Stromal cell of bone marrow (primary cell): ENCODE measurements around the gene RNF213.
"Not testable (repeated sequence)": the region's sequence is repeated elsewhere in the genome, so short reads cannot be mapped to it uniquely, and the experiment has no call there.

Experiments
- DNase-seq: peaks from one replicate; pipeline ENCODE4 v3.0.0-alpha.2; 2012; ENCODE audit warnings: low read depth

The RNF213 gene

GRCh38 chr17:80224683-80225082, 36.0 kb upstream of the RNF213 start:
- DNase-seq: no peak

GRCh38 chr17:80225230-80225629, 35.4 kb upstream of the RNF213 start:
- DNase-seq: no peak

GRCh38 chr17:80227156-80227555, 33.5 kb upstream of the RNF213 start:
- DNase-seq: no peak

GRCh38 chr17:80227666-80228065, 33.0 kb upstream of the RNF213 start:
- no peak for DNase-seq

- DNase-seq: no peak
Observed at GRCh38 chr17:80228477-80228876, 32.2 kb upstream of the RNF213 start.

- DNase-seq: no peak
Observed at GRCh38 chr17:80229011-80229410, 31.6 kb upstream of the RNF213 start.

GRCh38 chr17:80232438-80232837, 28.2 kb upstream of the RNF213 start:
- DNase-seq: no peak

GRCh38 chr17:80233202-80233601, 27.4 kb upstream of the RNF213 start:
- no peak for DNase-seq

GRCh38 chr17:80236911-80237310, 23.7 kb upstream of the RNF213 start:
- no peak for DNase-seq

- DNase-seq: no peak
Observed at GRCh38 chr17:80237386-80237785, 23.3 kb upstream of the RNF213 start.

- no peak for DNase-seq
Observed at GRCh38 chr17:80242505-80242904, 18.1 kb upstream of the RNF213 start.

GRCh38 chr17:80243526-80244433, 16.9 kb upstream of the RNF213 start:
- DNase-seq: no peak

- not testable (repeated sequence) for DNase-seq
Observed at GRCh38 chr17:80244448-80244847, 16.2 kb upstream of the RNF213 start.

GRCh38 chr17:80244871-80245509, 15.7 kb upstream of the RNF213 start:
- DNase-seq: no peak

- no peak for DNase-seq
Observed at GRCh38 chr17:80245566-80246265, 14.9 kb upstream of the RNF213 start.

GRCh38 chr17:80246266-80246681, 14.4 kb upstream of the RNF213 start:
- no peak for DNase-seq

- no peak for DNase-seq
Observed at GRCh38 chr17:80246726-80247125, 13.9 kb upstream of the RNF213 start.

GRCh38 chr17:80247561-80247960, 13.1 kb upstream of the RNF213 start:
- no peak for DNase-seq

GRCh38 chr17:80248001-80248893, 12.4 kb upstream of the RNF213 start:
- no peak for DNase-seq

- DNase-seq: no peak
Observed at GRCh38 chr17:80248894-80249710, 11.6 kb upstream of the RNF213 start.

- DNase-seq: no peak
Observed at GRCh38 chr17:80251966-80252365, 8.7 kb upstream of the RNF213 start.
